GM21360 (cell line): ENCODE data around the gene CARD6.
"Not testable (repeated sequence)": the region's sequence is repeated elsewhere in the genome, so short reads cannot be mapped to it uniquely, and the experiment has no call there.

ENCODE experiments used
- ATAC-seq: cut with Tn5 transposase; IDR thresholded peaks from one replicate; pipeline ENCODE4 v1.9.1; 2021; ENCODE audit warnings: mild to moderate bottlenecking, moderate library complexity; ENCODE audit not compliant: unreplicated experiment

The CARD6 gene, protein sequence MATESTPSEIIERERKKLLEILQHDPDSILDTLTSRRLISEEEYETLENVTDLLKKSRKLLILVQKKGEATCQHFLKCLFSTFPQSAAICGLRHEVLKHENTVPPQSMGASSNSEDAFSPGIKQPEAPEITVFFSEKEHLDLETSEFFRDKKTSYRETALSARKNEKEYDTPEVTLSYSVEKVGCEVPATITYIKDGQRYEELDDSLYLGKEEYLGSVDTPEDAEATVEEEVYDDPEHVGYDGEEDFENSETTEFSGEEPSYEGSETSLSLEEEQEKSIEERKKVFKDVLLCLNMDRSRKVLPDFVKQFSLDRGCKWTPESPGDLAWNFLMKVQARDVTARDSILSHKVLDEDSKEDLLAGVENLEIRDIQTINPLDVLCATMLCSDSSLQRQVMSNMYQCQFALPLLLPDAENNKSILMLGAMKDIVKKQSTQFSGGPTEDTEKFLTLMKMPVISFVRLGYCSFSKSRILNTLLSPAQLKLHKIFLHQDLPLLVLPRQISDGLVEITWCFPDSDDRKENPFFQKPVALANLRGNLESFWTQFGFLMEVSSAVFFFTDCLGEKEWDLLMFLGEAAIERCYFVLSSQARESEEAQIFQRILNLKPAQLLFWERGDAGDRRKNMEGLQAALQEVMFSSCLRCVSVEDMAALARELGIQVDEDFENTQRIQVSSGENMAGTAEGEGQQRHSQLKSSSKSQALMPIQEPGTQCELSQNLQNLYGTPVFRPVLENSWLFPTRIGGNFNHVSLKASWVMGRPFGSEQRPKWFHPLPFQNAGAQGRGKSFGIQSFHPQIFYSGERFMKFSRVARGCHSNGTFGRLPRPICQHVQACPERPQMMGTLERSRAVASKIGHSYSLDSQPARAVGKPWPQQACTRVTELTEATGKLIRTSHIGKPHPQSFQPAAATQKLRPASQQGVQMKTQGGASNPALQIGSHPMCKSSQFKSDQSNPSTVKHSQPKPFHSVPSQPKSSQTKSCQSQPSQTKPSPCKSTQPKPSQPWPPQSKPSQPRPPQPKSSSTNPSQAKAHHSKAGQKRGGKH

DNA sequence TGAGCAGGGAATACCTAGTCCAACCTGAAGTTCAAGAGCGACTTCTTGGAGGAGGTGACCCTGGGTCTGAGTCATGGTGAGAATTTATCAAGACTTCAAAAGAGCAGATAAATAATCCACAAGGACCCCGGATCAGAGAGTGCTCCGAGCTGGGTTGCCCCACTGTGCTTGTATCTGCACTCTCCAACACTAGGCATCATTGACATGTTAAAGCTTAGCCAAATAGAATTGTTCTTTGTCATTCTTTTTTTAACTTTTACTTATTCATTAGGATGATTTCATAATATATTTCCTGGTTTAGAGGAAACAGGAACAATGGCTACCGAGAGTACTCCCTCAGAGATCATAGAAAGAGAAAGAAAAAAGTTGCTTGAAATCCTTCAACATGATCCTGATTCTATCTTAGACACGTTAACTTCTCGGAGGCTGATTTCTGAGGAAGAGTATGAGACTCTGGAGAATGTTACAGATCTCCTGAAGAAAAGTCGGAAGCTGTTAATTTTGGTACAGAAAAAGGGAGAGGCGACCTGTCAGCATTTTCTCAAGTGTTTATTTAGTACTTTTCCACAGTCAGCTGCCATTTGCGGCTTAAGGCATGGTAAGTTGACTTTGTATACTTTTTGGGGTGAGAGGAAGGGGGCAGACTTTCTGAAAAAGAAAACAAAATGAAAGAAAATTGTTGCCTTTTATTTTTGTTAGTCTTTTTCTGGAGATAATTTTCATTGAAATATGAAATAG, at the start of gene CARD6:
Gene CARD6, plus strand, starts transcription at position 300 of the 738 bp plus-strand sequence. Its CDS starts 16 bp downstream, at position 316.
- peak; percentile 46 for ATAC-seq

- ATAC-seq, result no peak
Measured at GRCh38 chr5:40791715-40792139, 49.4 kb upstream of the CARD6 start.

- ATAC-seq, result not testable (repeated sequence)
Measured at GRCh38 chr5:40792691-40793090, 48.5 kb upstream of the CARD6 start.

DNA sequence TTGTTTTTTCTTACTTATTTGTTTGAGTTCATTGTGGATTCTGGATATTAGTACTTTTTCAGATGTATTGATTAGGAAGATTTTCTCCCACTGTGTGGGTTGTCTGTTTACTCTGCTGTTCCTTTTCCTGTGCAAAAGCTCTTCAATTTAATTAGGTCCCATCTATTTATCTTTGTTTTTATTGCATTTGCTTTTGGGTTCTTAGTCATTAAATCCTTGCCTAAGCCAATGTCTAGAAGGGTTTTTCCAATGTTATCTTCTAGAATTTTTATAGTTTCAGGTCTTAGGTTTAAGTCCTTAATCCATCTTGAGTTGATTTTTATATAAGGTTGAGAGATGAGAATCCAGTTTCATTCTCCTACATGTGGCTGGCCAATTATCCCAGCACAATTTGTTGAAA, 46.8 kb upstream of the CARD6 start:
- not testable (repeated sequence) for ATAC-seq

- ATAC-seq, result not testable (repeated sequence)
Measured at GRCh38 chr5:40794877-40795276, 46.3 kb upstream of the CARD6 start.

- ATAC-seq, result no peak
Measured at GRCh38 chr5:40796487-40796889, 44.7 kb upstream of the CARD6 start.

GRCh38 chr5:40797273-40798011, 43.7 kb upstream of the CARD6 start:
- ATAC-seq, result peak; percentile 34

- ATAC-seq, result peak; percentile 96
Measured at GRCh38 chr5:40798012-40798800, 43.0 kb upstream of the CARD6 start, which contains the start of gene PRKAA1. Gene PRKAA1 (minus strand): TSS chr5:40798374. CDS start chr5:40798189, 185 bp downstream.

DNA sequence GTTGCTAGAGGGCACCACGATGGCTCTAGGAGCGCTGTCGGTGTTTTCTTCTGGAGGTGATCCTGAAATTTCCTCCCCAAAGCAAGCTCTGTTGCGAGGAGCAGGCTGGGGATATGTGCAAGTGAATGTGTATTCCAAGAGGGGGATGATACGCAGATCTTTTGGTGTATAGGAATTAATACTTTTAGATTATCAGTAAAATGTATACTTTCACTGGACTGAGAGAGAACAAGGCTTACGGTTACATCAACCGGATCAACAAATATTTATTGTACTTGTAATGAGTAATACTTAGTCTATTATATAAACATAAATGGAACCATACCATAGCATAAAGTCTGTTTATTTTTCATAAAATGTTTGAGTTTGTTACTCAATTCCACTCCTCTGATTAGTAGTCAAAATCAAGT, 42.4 kb upstream of the CARD6 start:
- no peak for ATAC-seq

- ATAC-seq, result no peak
Measured at GRCh38 chr5:40799258-40799657, 41.9 kb upstream of the CARD6 start.

DNA sequence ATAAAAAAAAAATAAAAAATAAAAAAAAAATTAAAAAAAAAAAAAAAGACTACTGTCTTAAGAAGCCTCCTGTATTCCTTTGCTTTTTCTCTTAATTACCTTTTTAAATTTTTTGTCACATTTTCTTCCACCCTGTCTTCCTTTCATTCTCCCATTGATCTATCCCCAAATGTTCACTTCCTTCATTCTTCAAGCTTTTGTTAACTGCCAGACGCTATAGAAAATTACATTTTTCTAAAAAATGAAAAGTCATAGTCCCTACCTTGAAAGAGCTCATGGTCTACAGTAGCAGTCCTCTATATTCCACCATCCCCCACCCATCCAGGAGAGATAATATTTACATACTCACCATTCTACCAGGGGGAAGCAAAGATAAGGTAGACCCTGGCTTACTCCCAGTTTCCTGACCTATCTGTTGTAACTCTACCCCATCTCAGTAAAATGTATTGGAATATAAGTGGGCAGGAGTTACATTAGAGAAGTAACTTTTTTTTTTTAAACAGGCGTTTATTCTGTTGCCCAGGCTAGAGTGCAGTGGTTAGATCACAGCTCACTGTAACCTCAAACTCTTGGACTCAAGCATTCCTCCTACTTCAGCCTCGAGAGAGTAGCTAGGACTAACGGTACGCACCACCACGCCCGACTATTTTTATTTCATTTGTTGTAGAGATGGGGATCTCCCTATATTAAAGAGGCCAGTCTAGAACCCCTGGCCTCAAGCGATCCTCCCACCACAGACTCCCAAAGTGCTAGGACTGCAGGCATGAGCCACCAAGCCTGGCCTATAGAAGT, 39.2 kb upstream of the CARD6 start:
- no peak for ATAC-seq

DNA sequence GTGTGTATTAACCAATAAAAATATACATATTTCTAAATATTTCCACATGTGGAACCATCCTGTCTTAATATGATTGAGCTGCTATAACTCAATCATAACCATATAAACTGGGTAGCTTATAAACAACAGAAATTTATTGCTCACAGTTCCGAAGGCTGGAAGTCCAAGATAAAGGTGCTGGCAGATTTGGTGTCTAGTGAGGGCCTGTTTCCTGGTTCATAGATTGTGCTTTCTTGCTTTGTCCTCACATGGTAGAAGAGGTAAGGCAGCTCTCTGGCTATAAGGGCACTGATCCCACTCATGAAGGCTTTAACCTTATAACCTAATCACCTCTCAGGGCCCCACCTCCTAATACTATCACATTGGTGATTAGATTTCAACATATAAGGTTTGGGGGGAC, 29.0 kb upstream of the CARD6 start:
- ATAC-seq, result no peak

GRCh38 chr5:40813698-40814281, 27.4 kb upstream of the CARD6 start:
- ATAC-seq, result no peak

DNA sequence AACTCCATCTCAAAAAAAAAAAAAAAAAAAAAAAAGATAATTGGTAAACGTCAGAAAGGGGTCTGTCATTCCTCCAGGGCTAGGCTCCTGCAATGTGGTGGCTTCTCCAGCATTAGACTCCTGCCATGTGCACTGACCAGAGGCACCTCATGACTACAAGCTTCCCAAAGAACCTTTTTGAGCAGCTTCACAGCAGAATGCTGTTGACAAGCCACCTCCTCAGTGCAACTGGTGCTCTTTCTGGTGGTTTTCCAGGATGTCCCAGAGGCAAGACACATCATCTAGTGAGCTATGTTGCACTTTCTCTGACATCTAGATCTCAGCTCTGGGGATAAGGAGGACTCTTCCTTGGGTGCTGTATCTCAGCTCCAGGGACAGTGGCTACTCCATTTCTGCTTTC, 17.7 kb upstream of the CARD6 start:
- no peak for ATAC-seq

DNA sequence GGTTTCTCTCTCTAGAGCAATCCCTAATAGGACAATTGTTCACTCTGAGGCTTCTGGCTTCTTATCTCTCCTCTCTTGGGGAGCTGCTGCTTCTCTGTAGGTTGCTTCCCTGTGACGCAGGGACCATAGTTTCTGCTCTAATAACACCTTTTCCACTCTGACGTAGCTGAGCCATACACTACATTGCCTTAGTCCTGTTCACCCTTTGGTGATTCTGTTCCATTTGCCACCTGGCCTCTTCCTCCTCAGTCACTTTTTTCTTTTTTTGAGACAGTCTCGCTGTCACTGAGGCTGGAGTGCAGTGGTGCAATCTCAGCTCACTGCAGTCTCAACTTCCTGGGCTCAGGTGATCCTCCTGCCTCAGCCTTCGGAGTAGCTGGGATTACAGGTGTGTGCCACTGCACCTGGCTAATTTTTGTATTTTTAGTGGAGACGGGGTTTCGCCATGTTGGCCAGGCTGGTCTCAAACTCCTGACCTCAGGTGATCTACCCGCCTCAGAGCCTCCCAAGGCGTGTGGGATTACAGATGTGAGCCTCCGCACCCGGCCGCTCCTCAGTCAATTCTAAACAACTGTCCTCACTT, 15.6 kb upstream of the CARD6 start:
- not testable (repeated sequence) for ATAC-seq

DNA sequence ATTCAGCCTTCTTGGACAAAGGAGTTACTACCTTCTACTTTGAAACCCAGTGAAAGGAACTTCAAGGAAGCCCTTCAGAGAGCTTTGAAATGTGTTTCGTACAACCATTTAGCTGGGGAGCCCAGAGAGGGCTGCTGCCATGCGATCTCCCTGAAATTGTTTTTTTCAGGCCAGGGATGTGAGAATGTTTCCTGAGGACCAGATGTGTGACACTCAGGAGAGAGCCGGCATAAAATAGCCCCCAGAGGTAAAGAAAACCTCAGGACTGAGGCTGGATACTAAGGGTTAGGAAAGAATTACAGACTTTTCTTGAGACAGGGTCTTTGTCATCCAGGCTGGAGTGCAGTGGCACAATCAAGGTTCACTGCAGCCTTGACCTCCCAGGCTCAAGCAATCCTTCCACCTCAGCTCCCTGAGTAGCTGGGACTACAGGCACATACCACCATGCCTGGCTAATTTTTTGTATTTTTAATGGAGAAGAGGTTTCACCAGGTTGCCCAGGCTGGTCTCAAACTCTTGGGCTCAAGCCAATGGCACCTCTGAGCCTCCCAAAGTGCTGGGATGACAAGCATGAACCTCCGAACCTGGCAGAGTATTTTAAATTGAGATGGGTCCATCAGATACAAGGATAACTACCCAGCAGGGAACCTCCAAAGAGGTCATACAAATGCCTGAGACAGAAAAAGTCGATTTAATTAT, 14.5 kb upstream of the CARD6 start:
- no peak for ATAC-seq
